NT2/D1 (cell line): ENCODE measurements around the gene CREB5.

Experiments used
- SUZ12 ChIP-seq: IDR thresholded peaks from 2 replicates; pipeline ENCODE4 v1.6.1; 2011; ENCODE audit not compliant: insufficient read length, insufficient read depth; ENCODE audit errors: extremely low read depth
- YY1 ChIP-seq: IDR thresholded peaks from 2 replicates; pipeline ENCODE4 v1.6.1; 2011; ENCODE audit not compliant: insufficient read length, insufficient read depth

DNA sequence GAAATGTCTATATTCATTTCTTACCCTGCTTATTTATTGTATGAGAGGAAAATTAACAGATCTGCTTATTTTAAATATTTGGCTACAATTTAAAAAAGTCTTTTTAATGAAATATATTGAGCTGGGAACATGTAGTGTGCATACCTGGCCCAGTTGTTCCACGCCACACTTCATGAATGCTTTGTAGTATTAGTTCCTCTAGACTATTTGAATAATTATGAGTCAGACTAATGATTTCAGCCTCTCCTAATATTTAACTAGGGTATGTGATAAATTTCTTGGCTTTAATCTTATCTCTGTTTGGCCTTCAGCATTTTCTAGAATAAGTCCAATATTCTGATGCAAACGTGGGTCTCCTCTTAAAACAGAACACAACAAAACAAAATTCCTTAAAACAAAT, 226.6 kb downstream of the CREB5 start:
- TF ChIP-seq YY1 (no peak), SUZ12 (no peak)
